NCI-H774 (cell line): ENCODE data around the gene AKAP8L.
A peak's percentile ranks its signal among the peaks of the same experiment; 100 is the strongest.
"Not testable (repeated sequence)": the region's sequence is repeated elsewhere in the genome, so short reads cannot be mapped to it uniquely, and the experiment has no call there.

Source experiments
- DNase-seq: peaks from one replicate; lab custom pipeline; 2025; lab: John Stamatoyannopoulos, UW

The AKAP8L gene

DNA sequence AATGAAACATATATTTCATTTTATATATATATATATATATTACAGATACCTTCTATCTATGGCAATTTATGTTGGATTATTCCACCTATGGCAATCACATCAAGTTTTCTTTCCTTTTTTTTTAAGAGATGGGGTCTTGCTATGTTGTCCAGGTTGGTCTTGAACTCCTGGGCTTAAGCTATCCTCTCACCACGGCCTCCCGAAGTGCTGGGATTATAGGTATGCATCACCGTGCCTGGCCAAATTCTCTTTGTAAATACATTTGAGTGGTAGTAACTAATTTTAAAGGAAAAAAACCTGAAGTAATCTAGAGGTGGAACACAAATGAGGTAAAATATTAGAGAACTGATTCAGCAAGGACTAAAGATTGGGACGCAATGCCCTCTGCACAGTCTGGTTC lies 64.9 kb downstream of the AKAP8L start:
- DNase-seq = no peak

DNA sequence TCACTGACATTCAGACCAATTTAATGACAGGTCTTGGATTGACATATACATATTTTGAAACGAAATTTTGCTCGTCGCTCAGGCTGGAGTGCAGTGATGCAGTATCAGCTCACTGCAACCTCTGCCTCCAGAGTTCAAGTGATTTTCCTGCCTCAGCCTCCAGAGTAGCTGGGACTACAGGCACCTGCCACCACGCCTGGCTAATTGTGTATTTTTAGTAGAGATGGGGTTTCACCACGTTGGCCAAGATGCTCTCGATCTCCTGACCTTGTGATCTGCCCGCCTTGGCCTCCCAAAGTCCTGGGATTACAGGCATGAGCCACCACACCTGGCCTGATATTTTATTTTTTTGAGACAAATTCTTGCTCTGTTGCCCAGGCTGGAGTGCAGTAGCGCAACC lies 66.3 kb downstream of the AKAP8L start:
- DNase-seq = not testable (repeated sequence)

DNA sequence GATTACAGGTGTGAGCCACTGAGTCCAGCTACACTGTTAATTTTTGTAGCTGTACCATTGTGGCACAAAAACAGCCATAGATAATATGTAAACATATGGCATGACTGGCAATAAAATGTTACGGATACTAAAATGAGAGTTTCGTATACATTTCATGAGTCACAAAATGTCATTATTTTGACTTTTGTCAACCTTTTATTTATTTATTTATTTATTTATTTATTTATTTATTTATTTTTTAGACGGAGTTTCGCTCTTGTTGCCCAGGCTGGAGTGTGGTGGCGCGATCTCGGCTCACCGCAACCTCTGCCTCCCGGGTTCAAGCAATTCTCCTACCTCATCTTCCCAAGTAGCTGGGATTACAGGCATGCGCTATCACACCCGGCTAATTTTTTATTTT lies 77.5 kb downstream of the AKAP8L start:
- DNase-seq = not testable (repeated sequence)

DNA sequence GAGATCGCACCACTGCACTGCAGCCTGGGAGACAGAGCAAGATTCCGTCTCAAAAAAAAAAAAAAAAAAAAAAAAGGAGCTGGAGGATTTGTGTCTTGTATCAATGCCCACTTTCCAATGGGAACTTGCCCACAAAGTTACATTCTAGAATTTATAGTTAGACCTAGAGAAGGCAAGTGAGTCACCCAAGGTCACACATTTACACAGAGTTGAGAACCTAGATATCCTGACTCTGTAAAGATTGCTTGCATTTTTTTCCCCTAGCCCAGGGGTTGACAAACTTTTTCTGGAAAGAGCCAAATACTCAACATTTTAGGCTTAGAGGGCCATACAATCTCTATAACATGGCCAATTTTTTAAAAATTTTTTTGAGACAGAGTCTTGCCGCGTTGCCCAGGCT lies 78.7 kb downstream of the AKAP8L start:
- DNase-seq = no peak

DNA sequence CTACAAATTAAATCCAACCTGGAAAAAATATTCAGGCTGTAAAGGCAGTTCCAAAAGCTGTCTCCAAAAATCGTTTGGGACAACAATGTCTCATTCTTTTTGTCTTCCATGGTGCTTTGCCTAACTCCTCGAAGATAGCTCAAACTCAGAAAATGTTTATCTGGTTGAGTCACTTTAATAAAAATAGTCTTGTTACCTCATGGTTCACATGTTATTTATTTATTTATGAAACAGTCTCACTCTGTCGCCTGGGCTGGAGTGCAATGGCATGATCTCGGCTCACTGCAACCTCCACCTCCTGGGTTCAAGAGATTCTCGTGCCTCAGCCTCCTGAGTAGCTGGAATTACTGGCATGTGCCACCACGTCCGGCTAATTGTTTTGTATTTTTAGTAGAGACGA lies 81.6 kb downstream of the AKAP8L start:
- no peak for DNase-seq

DNA sequence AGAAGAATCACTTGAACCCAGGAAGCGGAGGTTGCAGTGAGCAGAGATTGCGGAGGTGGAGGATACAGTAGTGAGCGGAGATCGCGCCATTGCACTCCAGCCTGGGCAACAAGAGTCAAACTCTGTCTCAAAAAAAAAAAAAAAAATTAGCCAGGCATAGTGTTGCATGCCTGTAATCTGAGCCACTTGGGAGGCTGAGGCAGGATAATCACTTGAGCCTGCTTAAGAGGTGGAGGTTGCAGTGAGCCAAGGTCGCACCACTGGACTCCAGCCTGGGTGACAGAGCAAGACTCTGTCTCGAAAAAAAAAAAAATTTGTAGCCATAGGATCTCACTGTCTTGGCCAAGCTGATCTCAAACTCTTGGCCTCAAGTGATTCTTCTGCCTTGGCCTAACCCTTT lies 82.8 kb downstream of the AKAP8L start:
- not testable (repeated sequence) for DNase-seq

DNA sequence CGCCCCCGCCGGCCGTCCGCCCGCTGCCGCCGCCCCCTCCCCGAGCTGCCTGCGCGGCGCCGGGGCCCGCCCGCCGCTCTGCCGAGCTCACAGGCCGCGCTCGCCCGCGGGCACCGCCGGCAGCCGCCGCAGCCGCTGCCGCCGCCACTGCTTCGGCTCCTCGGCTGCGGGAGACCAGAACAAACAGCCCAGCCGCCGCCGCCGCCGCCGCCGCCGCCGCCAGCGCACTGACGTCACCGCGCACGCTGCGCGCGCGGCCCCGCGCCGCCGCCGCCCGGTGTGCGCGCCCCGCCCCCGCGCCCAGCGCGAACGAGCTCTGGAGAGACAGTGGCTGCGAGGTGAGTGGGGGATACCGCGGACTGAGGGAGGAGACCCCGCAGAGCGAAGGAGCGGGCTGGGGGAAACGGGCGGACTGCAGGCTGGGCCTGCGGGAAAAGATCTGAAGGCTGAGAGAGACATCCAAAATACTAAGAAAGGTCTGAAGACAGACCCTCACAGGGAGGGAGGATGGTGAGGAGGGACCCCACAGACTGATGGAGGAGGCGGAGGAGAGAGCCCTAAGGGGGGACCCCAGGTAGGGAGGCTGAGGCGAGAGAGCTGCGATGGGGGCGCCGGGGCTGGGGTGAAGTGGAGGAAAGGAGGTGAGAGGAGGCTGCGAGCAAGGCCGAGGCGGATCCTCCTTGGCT lies 86.3 kb downstream of the AKAP8L start, which contains the start of gene BRD4:
Gene BRD4, minus strand, starts transcription at position 229 of the 686 bp plus-strand sequence. CDS start 59,440 bp downstream, outside the sequence.
- DNase-seq = peak; percentile 65

DNA sequence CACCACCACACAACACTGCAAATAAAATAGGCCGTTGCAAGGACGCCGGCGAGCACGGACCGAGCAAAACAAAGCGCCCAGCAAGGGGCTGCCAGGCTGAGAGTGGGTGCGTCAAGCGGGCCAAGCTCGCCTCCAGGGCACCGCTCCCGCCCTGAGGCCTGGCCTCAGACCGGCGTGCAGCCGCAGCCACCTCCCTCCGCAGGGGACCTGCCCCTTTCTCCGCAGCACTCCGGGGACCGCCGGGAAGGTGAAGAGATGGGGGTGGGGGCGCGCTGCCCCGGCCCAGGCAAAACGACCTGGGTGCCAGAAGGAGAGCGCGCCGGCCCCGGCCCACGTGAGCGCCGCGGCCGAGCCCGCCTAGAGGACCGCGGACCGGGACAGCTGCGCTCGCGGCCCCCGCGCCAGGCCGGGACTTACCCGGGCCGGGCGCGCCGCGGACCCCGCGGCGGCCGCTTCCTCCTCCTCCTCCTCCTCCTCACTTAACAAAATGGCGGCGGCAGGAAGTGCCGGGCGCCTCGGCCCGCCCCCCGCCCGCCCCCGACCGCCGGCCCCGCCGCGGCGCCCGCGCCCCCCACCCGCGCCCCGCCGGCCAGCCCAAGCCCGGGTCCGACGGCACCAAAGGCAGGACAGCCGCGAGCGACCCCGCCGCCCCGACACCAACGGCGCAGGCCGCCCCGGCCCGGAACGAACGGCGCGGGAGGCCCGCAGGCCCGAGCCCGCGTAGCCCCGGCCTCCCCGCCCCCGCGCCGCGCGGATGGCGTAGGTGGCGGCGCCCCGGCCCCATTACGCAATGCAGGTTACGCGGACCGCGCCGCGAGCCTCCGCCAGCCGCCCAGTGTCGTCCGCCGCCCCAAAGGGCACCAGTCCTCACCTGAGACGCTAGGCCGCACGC lies 87.1 kb downstream of the AKAP8L start:
- DNase-seq = no peak

DNA sequence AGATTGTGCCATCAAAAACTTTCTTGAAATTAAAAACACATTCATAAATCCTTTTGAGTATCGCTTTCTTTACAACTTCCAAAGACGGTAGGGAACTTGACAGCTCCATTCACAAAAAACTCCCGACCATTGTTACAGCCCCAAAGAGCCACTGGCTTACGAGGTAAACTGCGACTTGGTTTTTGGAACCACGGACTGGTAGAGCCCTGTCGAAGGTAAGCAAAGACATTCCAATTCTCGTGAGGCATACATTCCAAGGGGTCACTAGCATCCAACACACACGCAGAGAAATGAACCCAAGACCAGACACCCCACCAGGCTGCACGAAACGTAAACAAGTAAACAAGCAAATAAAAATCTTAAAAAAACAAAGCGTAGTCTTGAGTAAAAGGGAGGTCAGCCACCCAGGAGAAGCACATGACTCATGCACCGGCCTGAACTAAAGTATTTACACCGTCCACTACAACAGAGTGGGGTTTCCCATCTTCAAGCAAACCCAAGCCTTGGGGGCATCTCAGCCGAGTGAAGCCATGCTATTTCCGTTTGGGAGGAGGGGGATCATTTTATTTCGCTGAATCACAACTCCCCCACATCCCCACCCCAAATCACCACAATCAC lies 87.9 kb downstream of the AKAP8L start:
- no peak for DNase-seq
